ENCODE data around the gene CACNA1E. TPM values are rescaled to one million over a fixed set of nuclear protein-coding genes. Genes with fewer than 3 reads are reported as not detected.

Gene CACNA1E
- total and polyA plus RNA-seq, 2 of the 4 experiments (the other 2 are of a cell fraction), result not detected

DNA sequence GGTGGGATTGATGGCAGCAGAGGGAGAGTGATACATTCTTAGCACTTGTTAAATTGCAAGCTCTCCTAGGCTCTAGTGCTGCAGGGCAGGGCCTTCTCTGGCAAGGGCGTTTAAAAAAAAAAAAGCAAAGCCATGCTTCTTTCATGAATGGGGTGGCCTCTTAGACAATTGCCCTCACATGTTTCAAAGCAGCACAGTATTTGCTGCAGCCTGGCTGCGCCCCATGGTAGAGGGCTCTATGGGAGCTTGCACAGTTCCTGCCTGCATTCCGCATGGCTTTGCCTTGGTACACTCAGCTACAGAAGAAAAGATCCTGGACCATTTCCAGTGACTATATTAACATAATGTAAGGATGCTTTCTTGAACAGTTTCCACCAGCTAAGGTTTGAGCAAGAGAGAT lies 311.0 kb downstream of the CACNA1E start:
- no peak overlapping the region for H3K27ac ChIP-seq (ENCODE audit: insufficient read depth, low read length)
- no CpG with 5 or more reads among the region's 3 CpGs for WGBS, 2 experiments (ENCODE audit: extremely low coverage in 2 of 2, insufficient read length in 1 of 2)
- H3K18ac ChIP-seq (ENCODE audit: low read depth, low read length), result no peak overlapping the region
- DNase-seq (no peak), ATAC-seq (ENCODE audit: low read depth) (no peak)
- no TSS peak for BruUV-seq (replicated peaks)
- H4K91ac ChIP-seq (ENCODE audit: insufficient read depth, low read depth, low read length), result no peak overlapping the region
- no peak overlapping the region for H2AFZ ChIP-seq (replicated peaks; ENCODE audit: low read length, poor library complexity)
- ChIA-PET CTCF (no interaction called here), POLR2A (ENCODE audit: unreplicated experiment) (no interaction called here)
- dilution Hi-C loops (cut with HindIII; ENCODE audit: low sequenced_read_pairs, unreplicated experiment) (no loop called here), in situ Hi-C loops (cut with MboI; ENCODE audit: low sequenced_read_pairs) (no loop called here), intact Hi-C loops (cut with micrococcal nuclease) (no loop called here)
- no peak overlapping the region for H2BK15ac ChIP-seq (ENCODE audit: low read depth, low read length)
- H2BK5ac ChIP-seq (ENCODE audit: low read depth, low read length, poor library complexity, severe bottlenecking), result no peak overlapping the region
- no peak overlapping the region for H2BK20ac ChIP-seq (ENCODE audit: low read depth, low read length)
- no peaks in the 10 kb centered on the region for H3K36me3 ChIP-seq (ENCODE audit: control insufficient read depth, insufficient read depth, low read length)
- no peak overlapping the region for H2BK120ac ChIP-seq (ENCODE audit: low read depth, low read length)
- no peak overlapping the region for H2AK9ac ChIP-seq (replicated peaks; ENCODE audit: low read depth, low read length, poor library complexity)
- no peak overlapping the region for H3K4me2 ChIP-seq (ENCODE audit: low read depth, low read length)
- H3K9me1 ChIP-seq (ENCODE audit: insufficient read depth, low read length), result no peaks in the 10 kb centered on the region
- no peak overlapping the region for H3K23ac ChIP-seq (ENCODE audit: low read depth, low read length)
- H3K9ac ChIP-seq (ENCODE audit: low read depth, low read length), result no peak overlapping the region
- no peak overlapping the region for H3K4ac ChIP-seq (ENCODE audit: low read depth, low read length)
- no peaks in the 10 kb centered on the region for H3K4me1 ChIP-seq (ENCODE audit: control insufficient read depth, insufficient read depth, low read length)
- no peak overlapping the region for H3K4me3 ChIP-seq (ENCODE audit: insufficient read depth, low read depth, low read length)
- no peaks in the 10 kb centered on the region for H3K27me3 ChIP-seq (ENCODE audit: control insufficient read depth, insufficient read depth, low read length)
- H3K14ac ChIP-seq (replicated peaks; ENCODE audit: low read depth, low read length), result no peak overlapping the region
- no peaks in the 10 kb centered on the region for H4K20me1 ChIP-seq (ENCODE audit: insufficient read depth, low read length)
- TF ChIP-seq CHD1 (IDR thresholded peaks at IDR 0.05; ENCODE audit: low read depth, low read length) (no peak), MAFK (IDR thresholded peaks at IDR 0.05; ENCODE audit: low read depth, low read length) (no peak), BHLHE40 (IDR thresholded peaks at IDR 0.05; ENCODE audit: low read depth, low read length) (no peak)
- TF ChIP-seq, protein P1, sequence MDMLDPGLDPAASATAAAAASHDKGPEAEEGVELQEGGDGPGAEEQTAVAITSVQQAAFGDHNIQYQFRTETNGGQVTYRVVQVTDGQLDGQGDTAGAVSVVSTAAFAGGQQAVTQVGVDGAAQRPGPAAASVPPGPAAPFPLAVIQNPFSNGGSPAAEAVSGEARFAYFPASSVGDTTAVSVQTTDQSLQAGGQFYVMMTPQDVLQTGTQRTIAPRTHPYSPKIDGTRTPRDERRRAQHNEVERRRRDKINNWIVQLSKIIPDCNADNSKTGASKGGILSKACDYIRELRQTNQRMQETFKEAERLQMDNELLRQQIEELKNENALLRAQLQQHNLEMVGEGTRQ (IDR thresholded peaks at IDR 0.05; ENCODE audit: low read depth, low read length), result no peak
- H2AK5ac ChIP-seq (ENCODE audit: low read depth, low read length), result no peak overlapping the region
- no peak overlapping the region for H4K8ac ChIP-seq (ENCODE audit: low read depth in 2 of 2, low read length in 2 of 2)
- no peaks in the 10 kb centered on the region for H3K79me1 ChIP-seq (ENCODE audit: low read depth in 1 of 2, low read length in 2 of 2)
- peaks cover 29% of the 10 kb centered on the region for H3K9me3 ChIP-seq (ENCODE audit: control insufficient read depth, insufficient read depth, low read length)
- no peak overlapping the region for H4K5ac ChIP-seq (ENCODE audit: low read depth, low read length)
- no peak overlapping the region for H3K56ac ChIP-seq (ENCODE audit: extremely low read depth, insufficient read depth, low read length)

Measured in IMR-90 (cell line).